ENCODE measurements around the gene ATOSB. TPM values are rescaled to one million over a fixed set of nuclear protein-coding genes. Genes with fewer than 3 reads are reported as not detected.

Gene ATOSB
- total and polyA plus RNA-seq, 4 donors, result 2.8 to 29.8 (median 5.6) TPM

DNA sequence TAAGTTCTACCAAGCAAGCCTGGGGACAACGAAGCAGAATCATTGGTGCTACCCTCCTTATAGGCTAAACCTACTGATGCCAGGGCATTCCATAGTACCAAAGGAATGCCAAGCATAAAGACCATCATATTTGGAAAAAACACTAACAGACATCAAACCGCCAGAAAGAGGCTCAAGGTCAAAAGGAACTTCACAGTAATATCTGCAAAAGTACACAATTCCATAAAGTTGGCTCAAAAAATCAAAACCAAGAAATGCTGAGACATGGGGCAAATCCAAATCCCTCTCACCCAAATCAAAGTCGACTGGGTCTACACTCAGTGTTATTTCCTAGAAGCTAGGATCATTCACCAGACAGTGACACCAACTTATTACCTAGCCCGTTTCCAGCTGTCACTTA lies 46.6 kb downstream of the ATOSB start:
- no peak overlapping the region for H3K9ac ChIP-seq (ENCODE audit: low read depth in 1 of 2, low read length in 2 of 2)
- DNase-seq (ENCODE audit: low spot score), result no peak
- no peak overlapping the region for H3K4me3 ChIP-seq (ENCODE audit: low read depth in 1 of 3, low read length in 3 of 3)
- no peaks in the 10 kb centered on the region for H3K27me3 ChIP-seq (ENCODE audit: control insufficient read depth in 4 of 4, insufficient read depth in 4 of 4, low read length in 3 of 4)
- H3K9me3 ChIP-seq (ENCODE audit: control insufficient read depth in 4 of 4, low read length in 3 of 4), result no peaks in the 10 kb centered on the region
- peaks cover 17 to 36% (median 35%) of the 10 kb centered on the region in 4 donors for H3K36me3 ChIP-seq (ENCODE audit: control insufficient read depth in 4 of 4, insufficient read depth in 3 of 4, low read depth in 1 of 4, low read length in 3 of 4)
- H3K4me1 ChIP-seq (ENCODE audit: control insufficient read depth in 4 of 4, insufficient read depth in 4 of 4, low read length in 3 of 4), result peaks cover 9 to 31% (median 28%) of the 10 kb centered on the region in 4 donors
- TF ChIP-seq GABPA (IDR thresholded peaks at IDR 0.05 in 1 of 2, conservative IDR thresholded peaks at IDR 0.05 in 1 of 2) (no peak), YY1 (IDR thresholded peaks at IDR 0.05) (no peak), TAF1 (conservative IDR thresholded peaks at IDR 0.05) (no peak), JUND (IDR thresholded peaks at IDR 0.05) (no peak), FOXA1 (IDR thresholded peaks at IDR 0.05) (no peak)
- TF ChIP-seq, protein P1, sequence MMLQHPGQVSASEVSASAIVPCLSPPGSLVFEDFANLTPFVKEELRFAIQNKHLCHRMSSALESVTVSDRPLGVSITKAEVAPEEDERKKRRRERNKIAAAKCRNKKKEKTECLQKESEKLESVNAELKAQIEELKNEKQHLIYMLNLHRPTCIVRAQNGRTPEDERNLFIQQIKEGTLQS (IDR thresholded peaks at IDR 0.05), result no peak
- no peak overlapping the region for H3K27ac ChIP-seq (ENCODE audit: low read depth in 1 of 2, low read length in 2 of 2)
- 76% methylated on average over 4 of the region's 4 CpGs for WGBS

DNA sequence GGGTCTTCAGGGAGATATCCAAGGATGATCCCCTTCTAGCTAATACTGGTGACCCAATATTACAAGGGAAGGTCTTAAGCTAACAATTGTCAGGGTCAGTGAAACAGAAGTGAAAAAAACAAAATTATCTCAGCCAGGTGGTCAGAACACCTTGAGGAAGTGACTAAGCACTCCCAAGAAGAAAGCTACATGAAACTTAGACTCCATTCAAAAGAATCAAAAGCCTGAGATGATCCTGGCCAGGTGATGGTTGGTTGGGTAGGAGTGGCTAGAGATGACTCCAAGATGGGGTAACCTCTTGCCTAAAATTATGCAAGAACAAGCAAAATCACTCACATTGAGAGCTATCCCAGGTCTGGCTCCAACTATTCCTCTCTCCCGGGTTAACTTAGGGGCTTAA lies 48.6 kb downstream of the ATOSB start:
- WGBS, result 94% methylated on average over 1 of the region's 1 CpG
- no peaks in the 10 kb centered on the region for H3K9me3 ChIP-seq (ENCODE audit: control insufficient read depth in 4 of 4, low read length in 3 of 4)
- H3K4me1 ChIP-seq (ENCODE audit: control insufficient read depth in 4 of 4, insufficient read depth in 4 of 4, low read length in 3 of 4), result peaks cover 9 to 28% (median 25%) of the 10 kb centered on the region in 4 donors
- DNase-seq (ENCODE audit: low spot score), result no peak
- peaks cover 28 to 56% (median 54%) of the 10 kb centered on the region in 4 donors for H3K36me3 ChIP-seq (ENCODE audit: control insufficient read depth in 4 of 4, insufficient read depth in 3 of 4, low read depth in 1 of 4, low read length in 3 of 4)
- TF ChIP-seq FOXA2 (IDR thresholded peaks at IDR 0.05) (no peak), RXRA (IDR thresholded peaks at IDR 0.05) (no peak), HNF4A (conservative IDR thresholded peaks at IDR 0.05) (no peak), NR2F2 (IDR thresholded peaks at IDR 0.05) (no peak), RAD21 (IDR thresholded peaks at IDR 0.05) (no peak), HNF4G (IDR thresholded peaks at IDR 0.05) (no peak), YY1 (IDR thresholded peaks at IDR 0.05) (no peak), TAF1 (conservative IDR thresholded peaks at IDR 0.05) (no peak), SP1 (IDR thresholded peaks at IDR 0.05) (no peak)
- TF ChIP-seq, protein P2, sequence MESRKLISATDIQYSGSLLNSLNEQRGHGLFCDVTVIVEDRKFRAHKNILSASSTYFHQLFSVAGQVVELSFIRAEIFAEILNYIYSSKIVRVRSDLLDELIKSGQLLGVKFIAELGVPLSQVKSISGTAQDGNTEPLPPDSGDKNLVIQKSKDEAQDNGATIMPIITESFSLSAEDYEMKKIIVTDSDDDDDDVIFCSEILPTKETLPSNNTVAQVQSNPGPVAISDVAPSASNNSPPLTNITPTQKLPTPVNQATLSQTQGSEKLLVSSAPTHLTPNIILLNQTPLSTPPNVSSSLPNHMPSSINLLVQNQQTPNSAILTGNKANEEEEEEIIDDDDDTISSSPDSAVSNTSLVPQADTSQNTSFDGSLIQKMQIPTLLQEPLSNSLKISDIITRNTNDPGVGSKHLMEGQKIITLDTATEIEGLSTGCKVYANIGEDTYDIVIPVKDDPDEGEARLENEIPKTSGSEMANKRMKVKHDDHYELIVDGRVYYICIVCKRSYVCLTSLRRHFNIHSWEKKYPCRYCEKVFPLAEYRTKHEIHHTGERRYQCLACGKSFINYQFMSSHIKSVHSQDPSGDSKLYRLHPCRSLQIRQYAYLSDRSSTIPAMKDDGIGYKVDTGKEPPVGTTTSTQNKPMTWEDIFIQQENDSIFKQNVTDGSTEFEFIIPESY (IDR thresholded peaks at IDR 0.05), result no peak
- TF ChIP-seq, protein P1 (IDR thresholded peaks at IDR 0.05), result no peak
- no peak overlapping the region for H3K4me3 ChIP-seq (ENCODE audit: low read depth in 1 of 3, low read length in 3 of 3)
- no peaks in the 10 kb centered on the region for H3K27me3 ChIP-seq (ENCODE audit: control insufficient read depth in 4 of 4, insufficient read depth in 4 of 4, low read length in 3 of 4)
- no peak overlapping the region for H3K9ac ChIP-seq (ENCODE audit: low read depth in 1 of 2, low read length in 2 of 2)
- no peak overlapping the region for H3K27ac ChIP-seq (ENCODE audit: low read depth in 1 of 2, low read length in 2 of 2)

GRCh38 chr9:35060548-35061207 lies 55.0 kb downstream of the ATOSB start:
- Histone ChIP-seq H3K27me3 (ENCODE audit: control insufficient read depth in 4 of 4, insufficient read depth in 4 of 4, low read length in 3 of 4) (no peaks in the 10 kb centered on the region), H3K36me3 (ENCODE audit: control insufficient read depth in 4 of 4, insufficient read depth in 3 of 4, low read depth in 1 of 4, low read length in 3 of 4) (peaks cover 46 to 97% (median 95%) of the 10 kb centered on the region in 4 donors), H3K4me1 (ENCODE audit: control insufficient read depth in 4 of 4, insufficient read depth in 4 of 4, low read length in 3 of 4) (no peaks in the 10 kb centered on the region), H3K27ac (ENCODE audit: low read depth in 1 of 2, low read length in 2 of 2) (no peak overlapping the region), H3K9ac (ENCODE audit: low read depth in 1 of 2, low read length in 2 of 2) (no peak overlapping the region), H3K9me3 (ENCODE audit: control insufficient read depth in 4 of 4, low read length in 3 of 4) (no peaks in the 10 kb centered on the region), H3K4me3 (ENCODE audit: low read depth in 1 of 3, low read length in 3 of 3) (no peak overlapping the region)
- 94% methylated on average over 11 of the region's 11 CpGs for WGBS
- no peak for DNase-seq (ENCODE audit: low spot score)
- TF ChIP-seq FOXA1 (IDR thresholded peaks at IDR 0.05) (no peak), YY1 (IDR thresholded peaks at IDR 0.05) (no peak), HNF4A (conservative IDR thresholded peaks at IDR 0.05) (no peak)

Data from liver (tissue), 9 donors.